GM06990 (cell line): ENCODE results near the gene NAV2.

Experiments
- DNase-seq: peaks from one replicate; pipeline ENCODE4 v3.0.0-alpha.2; 2011; ENCODE audit not compliant: insufficient read length; ENCODE audit errors: extremely low read depth
- H3K27me3 ChIP-seq: replicated peaks from 2 replicates; pipeline ENCODE4 v1.6.0; 2011; ENCODE audit warnings: low read length; ENCODE audit not compliant: control insufficient read depth, insufficient read depth
- H3K36me3 ChIP-seq: 2 replicates; pipeline ENCODE4 v1.5.1; 2011; ENCODE audit warnings: low read length; ENCODE audit not compliant: control insufficient read depth, insufficient read depth
- H3K4me3 ChIP-seq: replicated peaks from 2 replicates; pipeline ENCODE4 v1.5.1; 2011; ENCODE audit warnings: low read depth, mild to moderate bottlenecking, control low read depth, low read length
- CTCF ChIP-seq: IDR thresholded peaks from 2 replicates; pipeline ENCODE4 v1.5.1; 2011; ENCODE audit warnings: low read length, control low read depth, mild to moderate bottlenecking, inconsistent platforms; ENCODE audit not compliant: insufficient read depth, poor library complexity, severe bottlenecking

The NAV2 gene

GRCh38 chr11:19704213-19704612, 8.4 kb upstream of the NAV2 start:
- Histone ChIP-seq H3K27me3 (no peaks in the 10 kb centered on the region; the same call in 1 of the 2 replicates), H3K36me3 (no peaks in the 10 kb centered on the region), H3K4me3 (no peak overlapping the region)
- no peak for TF ChIP-seq CTCF
- DNase-seq, result no peak

- no peak for DNase-seq
- no peak for TF ChIP-seq CTCF
- no peak overlapping the region for H3K4me3 ChIP-seq
- H3K36me3 ChIP-seq, result no peaks in the 10 kb centered on the region
- no peaks in the 10 kb centered on the region for H3K27me3 ChIP-seq
Observed at GRCh38 chr11:19705936-19706335, 6.7 kb upstream of the NAV2 start.

GRCh38 chr11:19711911-19712280, 741 bp upstream of the NAV2 start:
- H3K27me3 ChIP-seq, result peaks cover 6% of the 10 kb centered on the region
- no peak for DNase-seq
- no peak for TF ChIP-seq CTCF

GRCh38 chr11:19713196-19714021, 772 bp downstream of the NAV2 start:
- no peak for TF ChIP-seq CTCF
- H3K36me3 ChIP-seq, result no peaks in the 10 kb centered on the region
- H3K4me3 ChIP-seq, result peak overlapping the region; percentile 58
- DNase-seq, result no peak
- H3K27me3 ChIP-seq, result peaks cover 6% of the 10 kb centered on the region

More at GRCh38 chr11:19711911-19712280, 741 bp upstream of the NAV2 start:
- Histone ChIP-seq H3K36me3 (no peaks in the 10 kb centered on the region), H3K4me3 (peak overlapping the region; percentile 72)

GRCh38 chr11:19714022-19714386, 1.4 kb downstream of the NAV2 start:
- no peak for DNase-seq
- Histone ChIP-seq H3K4me3 (no peak overlapping the region), H3K36me3 (no peaks in the 10 kb centered on the region), H3K27me3 (peaks cover 6% of the 10 kb centered on the region)
- TF ChIP-seq CTCF, result no peak
